SH-SY5Y (cell line): ENCODE data around the gene REEP2.

ENCODE experiments used
- GATA2 ChIP-seq: IDR thresholded peaks from 2 replicates; pipeline ENCODE4 v1.6.1; 2011; ENCODE audit warnings: mild to moderate bottlenecking, low read depth, low read length
- GATA3 ChIP-seq: IDR thresholded peaks from 2 replicates; pipeline ENCODE4 v1.6.1; 2011; ENCODE audit warnings: low read depth, mild to moderate bottlenecking, low read length, moderate library complexity

DNA sequence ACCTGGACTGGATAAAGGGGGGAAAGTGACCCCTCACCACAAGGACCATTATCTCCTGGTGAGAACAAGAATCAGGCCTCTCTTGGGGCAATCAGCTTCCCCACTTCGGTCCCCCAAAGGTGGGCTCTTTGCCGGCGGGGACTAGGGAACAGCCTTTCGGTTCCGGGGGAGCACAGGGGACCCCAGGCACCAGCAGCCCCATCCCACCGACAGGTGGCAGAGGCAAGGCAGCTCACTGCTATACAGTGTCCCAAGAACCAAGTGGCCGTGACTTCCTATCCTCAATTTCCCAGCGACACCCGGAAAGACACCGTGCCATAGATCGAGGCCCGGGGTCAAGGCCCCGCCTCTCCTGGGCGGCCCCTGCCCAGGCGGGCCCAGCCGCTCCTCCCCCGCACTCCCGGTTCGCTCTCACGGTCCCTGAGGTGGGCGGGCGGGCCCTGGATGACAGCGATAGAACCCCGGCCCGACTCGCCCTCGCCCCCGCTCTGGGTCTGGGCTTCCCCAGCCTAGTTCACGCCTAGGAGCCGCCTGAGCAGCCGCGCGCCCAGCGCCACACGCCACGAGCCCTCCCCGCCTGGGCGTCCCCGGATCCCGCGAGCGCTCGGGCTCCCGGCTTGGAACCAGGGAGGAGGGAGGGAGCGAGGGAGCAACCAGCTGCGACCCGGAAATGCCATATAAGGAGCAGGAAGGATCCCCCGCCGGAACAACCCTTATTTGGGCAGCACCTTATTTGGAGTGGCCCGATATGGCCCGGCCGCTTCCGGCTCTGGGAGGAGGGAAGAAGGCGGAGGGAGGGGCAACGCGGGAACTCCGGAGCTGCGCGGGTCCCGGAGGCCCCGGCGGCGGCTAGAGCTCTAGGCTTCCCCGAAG is 25.8 kb downstream of the REEP2 start:
- TF ChIP-seq GATA2 (no peak), GATA3 (no peak)
